K562 (cell line): ENCODE results near the gene VIT. TPM values are rescaled to one million over a fixed set of nuclear protein-coding genes. Genes with fewer than 3 reads are reported as not detected.

Experiments
- CBFB ChIP-seq: sonication (generic); formaldehyde crosslinking; IDR thresholded peaks from 2 replicates; pipeline ENCODE4 v1.4.0; 2020; ENCODE audit warnings: mild to moderate bottlenecking, missing genetic modification reagents
- ESRRB ChIP-seq: fragments of 250-450 bp; sonication (Bioruptor Pico); IDR thresholded peaks from 2 replicates; pipeline ENCODE4 v1.5.0; 2020; ENCODE audit warnings: mild to moderate bottlenecking, moderate library complexity, borderline replicate concordance
- HBP1 ChIP-seq: fragments of 450-650 bp; formaldehyde crosslinking; IDR thresholded peaks from 2 replicates; pipeline ENCODE4 v1.4.0; 2022; ENCODE audit warnings: missing genetic modification characterization
- IFI16 ChIP-seq: fragments of 250-450 bp; sonication (Bioruptor Pico); IDR thresholded peaks from 2 replicates; pipeline ENCODE4 v2.1.2; 2022; ENCODE audit warnings: mild to moderate bottlenecking, inconsistent platforms
- MGA ChIP-seq: fragments of 450-650 bp; IDR thresholded peaks from 2 replicates; pipeline ENCODE4 v1.6.1; 2016; ENCODE audit warnings: mild to moderate bottlenecking, moderate library complexity
- SRSF3 ChIP-seq: fragments of 200-400 bp; formaldehyde crosslinking; IDR thresholded peaks from 2 replicates; pipeline ENCODE4 v1.6.1; 2016; ENCODE audit warnings: mild to moderate bottlenecking, low read length, moderate library complexity; ENCODE audit not compliant: insufficient read depth
- STAT5A ChIP-seq: IDR thresholded peaks from 2 replicates; pipeline ENCODE4 v1.6.1; 2012; ENCODE audit warnings: low read length, inconsistent platforms, borderline replicate concordance
- TEAD4 ChIP-seq, 2 experiments: sonication (generic) in 1 of 2; formaldehyde crosslinking in 1 of 2; IDR thresholded peaks; 2 replicates each; pipeline versions ENCODE4 v1.6.1 to v1.8.0; 2012 to 2022; ENCODE audit warnings: borderline replicate concordance in 1 of 2, inconsistent platforms in 1 of 2, low read length in 1 of 2, mild to moderate bottlenecking in 1 of 2, missing genetic modification reagents in 1 of 2
- ZNF583 ChIP-seq: fragments of 250-450 bp; sonication (Bioruptor Pico); IDR thresholded peaks from 2 replicates; pipeline ENCODE4 v1.4.0; 2020
- polyA plus RNA-seq, 8 experiments: library from polyadenylated mRNA; depleted of rRNA in 4 of 8; stranded (reverse) in 5 of 8; unstranded in 3 of 8; fragments of >200 nt; fragmentation: Nextera tagmentation in 2 of 8; fragmentation: Illumina TruSeq in 1 of 8; extraction: Ambion mirVana in 2 of 8; extraction: Trizol in 1 of 8; gene quantifications; 2 replicates each; pipeline versions ENCODE4 v1.2.1 to v1.2.3, GENCODE V29; 2011 to 2014; ENCODE audit warnings: inconsistent platforms in 1 of 8, missing spikeins in 1 of 8
- total RNA-seq, 7 experiments: library from RNA; depleted of rRNA in 6 of 7; stranded (reverse); fragments of >200 nt in 6 of 7; fragmentation: Illumina TruSeq in 2 of 7; extraction: Trizol in 2 of 7; gene quantifications; 2 replicates each; pipeline versions ENCODE4 v1.2.1 to v1.2.3, GENCODE V29; 2011 to 2021; ENCODE audit warnings: low replicate concordance in 1 of 7
- TF ChIP-seq, protein P1 (sequence below): fragments of 250-450 bp; sonication (Bioruptor Pico); IDR thresholded peaks from 2 replicates; pipeline ENCODE4 v1.5.0; 2022; ENCODE audit warnings: mild to moderate bottlenecking

VIT gene
- total and polyA plus RNA-seq, 9 of the 15 experiments (the other 6 are each of a cell fraction or from before 2014, with no cell fraction given) = not detected

DNA sequence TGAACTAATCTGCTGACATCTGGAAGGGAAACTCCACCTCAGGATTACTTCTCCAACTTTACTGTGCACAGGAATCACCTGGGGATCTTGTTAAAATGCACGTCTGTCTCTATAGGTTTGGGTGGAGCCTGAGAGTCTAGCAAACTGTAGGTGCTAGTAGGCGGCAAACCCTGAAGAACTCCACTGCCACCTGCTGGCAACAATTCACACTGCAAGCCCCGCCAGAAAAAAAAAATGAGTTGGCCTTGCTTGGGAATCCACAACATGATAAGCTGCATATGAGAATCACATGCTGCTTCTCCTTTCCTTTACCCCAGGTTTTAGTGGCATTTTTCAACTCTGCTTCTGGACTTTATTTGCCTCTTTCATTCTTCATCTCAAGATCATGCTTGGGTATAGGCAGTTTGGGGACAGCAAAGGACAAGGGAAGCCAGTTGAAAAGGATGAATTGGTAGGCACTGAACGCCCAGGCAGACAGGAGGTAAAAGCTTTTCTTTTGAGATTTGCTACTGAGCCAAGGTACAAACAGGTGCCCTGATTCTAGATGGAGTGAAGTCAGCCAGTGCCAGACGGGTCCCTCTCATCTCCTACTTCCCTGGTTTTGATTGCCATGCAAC is 88.8 kb downstream of the VIT start (continued):
- TF ChIP-seq HBP1 (CRISPR knock-in tag) (no peak), ZNF583 (CRISPR knock-in tag) (no peak), MGA (no peak), ESRRB (CRISPR knock-in tag) (no peak), TEAD4 (IDR thresholded peaks at IDR 0.05; ENCODE audit: low read length) (peak; percentile 78), TEAD4 (CRISPR knock-in tag; IDR thresholded peaks at IDR 0.05; ENCODE audit: borderline replicate concordance) (no peak), IFI16 (CRISPR knock-in tag) (no peak), CBFB (CRISPR knock-in tag) (no peak), STAT5A (no peak), SRSF3 (no peak)
- TF ChIP-seq, protein P1, sequence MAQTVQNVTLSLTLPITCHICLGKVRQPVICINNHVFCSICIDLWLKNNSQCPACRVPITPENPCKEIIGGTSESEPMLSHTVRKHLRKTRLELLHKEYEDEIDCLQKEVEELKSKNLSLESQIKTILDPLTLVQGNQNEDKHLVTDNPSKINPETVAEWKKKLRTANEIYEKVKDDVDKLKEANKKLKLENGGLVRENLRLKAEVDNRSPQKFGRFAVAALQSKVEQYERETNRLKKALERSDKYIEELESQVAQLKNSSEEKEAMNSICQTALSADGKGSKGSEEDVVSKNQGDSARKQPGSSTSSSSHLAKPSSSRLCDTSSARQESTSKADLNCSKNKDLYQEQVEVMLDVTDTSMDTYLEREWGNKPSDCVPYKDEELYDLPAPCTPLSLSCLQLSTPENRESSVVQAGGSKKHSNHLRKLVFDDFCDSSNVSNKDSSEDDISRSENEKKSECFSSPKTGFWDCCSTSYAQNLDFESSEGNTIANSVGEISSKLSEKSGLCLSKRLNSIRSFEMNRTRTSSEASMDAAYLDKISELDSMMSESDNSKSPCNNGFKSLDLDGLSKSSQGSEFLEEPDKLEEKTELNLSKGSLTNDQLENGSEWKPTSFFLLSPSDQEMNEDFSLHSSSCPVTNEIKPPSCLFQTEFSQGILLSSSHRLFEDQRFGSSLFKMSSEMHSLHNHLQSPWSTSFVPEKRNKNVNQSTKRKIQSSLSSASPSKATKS = no peak
